Bronchial epithelial cell (primary cell): ENCODE measurements around the gene MTA3. TPM values are rescaled to one million over a fixed set of nuclear protein-coding genes. Genes with fewer than 3 reads are reported as not detected.

ENCODE experiments used
- DNase-seq: peaks from one replicate; pipeline ENCODE4 v3.0.0-alpha.2; 2010; ENCODE audit warnings: low read depth
- FAIRE-seq: peaks from 2 replicates; lab custom pipeline; 2011; peaks lifted over from hg19 to GRCh38; lab: Jason Lieb, UNC
- H3K27me3 ChIP-seq: 2 replicates; pipeline ENCODE4 v1.5.1; 2011; ENCODE audit warnings: low read length; ENCODE audit not compliant: control insufficient read depth, insufficient read depth
- H3K36me3 ChIP-seq: 2 replicates; pipeline ENCODE4 v1.5.1; 2011; ENCODE audit warnings: low read length; ENCODE audit not compliant: control insufficient read depth, insufficient read depth
- H3K4me3 ChIP-seq: 2 replicates; pipeline ENCODE4 v1.5.1; 2011; ENCODE audit warnings: mild to moderate bottlenecking, low read depth, low read length, control low read depth
- CTCF ChIP-seq: IDR thresholded peaks from 2 replicates; pipeline ENCODE4 v1.5.1; 2011; ENCODE audit warnings: mild to moderate bottlenecking, moderate library complexity, low read length, control low read depth, inconsistent platforms; ENCODE audit not compliant: insufficient read depth, severe bottlenecking
- total RNA-seq: library from RNA; depleted of rRNA; stranded (reverse); fragments of >200 nt; gene quantifications from 2 replicates; pipeline ENCODE4 v1.2.1, GENCODE V29; 2014

MTA3 gene
- total RNA-seq, 1 donor from 2014 or later = 18.2 TPM

- H3K36me3 ChIP-seq = no peaks in the 10 kb centered on the region
- H3K27me3 ChIP-seq = no peaks in the 10 kb centered on the region
- FAIRE-seq (no peak), DNase-seq (no peak)
- no peak for TF ChIP-seq CTCF
- H3K4me3 ChIP-seq = no peak overlapping the region
These were observed 236.5 kb downstream of the MTA3 start for GRCh38 chr2:42804891-42805290.

Other genes with a start within 250 kb of the MTA3 start
- 318 and 445 TPM in 2 replicates for gene COX7A2L, start 207.4 kb upstream of the MTA3 start, total RNA-seq
- gene KCNG3, start 74.7 kb upstream of the MTA3 start, total RNA-seq = under 0.01 TPM in 1 of 2 replicates, not detected in the other
- not detected in 2 replicates for gene OXER1, start 195.5 kb downstream of the MTA3 start, total RNA-seq
- 0.38 TPM in 1 of 2 replicates, not detected in the other for gene HAAO, start 224.0 kb downstream of the MTA3 start, total RNA-seq